Medulla oblongata (tissue), 1 donor: ENCODE results near the gene EFCAB8.
A peak's percentile ranks its signal among the peaks of the same experiment; 100 is the strongest.
"Not testable (repeated sequence)": the region's sequence is repeated elsewhere in the genome, so short reads cannot be mapped to it uniquely, and the experiment has no call there.

Experiments used
- DNase-seq: peaks from one replicate; pipeline ENCODE4 v3.0.0-alpha.2; 2015; ENCODE audit errors: extremely low spot score

EFCAB8 gene

DNA sequence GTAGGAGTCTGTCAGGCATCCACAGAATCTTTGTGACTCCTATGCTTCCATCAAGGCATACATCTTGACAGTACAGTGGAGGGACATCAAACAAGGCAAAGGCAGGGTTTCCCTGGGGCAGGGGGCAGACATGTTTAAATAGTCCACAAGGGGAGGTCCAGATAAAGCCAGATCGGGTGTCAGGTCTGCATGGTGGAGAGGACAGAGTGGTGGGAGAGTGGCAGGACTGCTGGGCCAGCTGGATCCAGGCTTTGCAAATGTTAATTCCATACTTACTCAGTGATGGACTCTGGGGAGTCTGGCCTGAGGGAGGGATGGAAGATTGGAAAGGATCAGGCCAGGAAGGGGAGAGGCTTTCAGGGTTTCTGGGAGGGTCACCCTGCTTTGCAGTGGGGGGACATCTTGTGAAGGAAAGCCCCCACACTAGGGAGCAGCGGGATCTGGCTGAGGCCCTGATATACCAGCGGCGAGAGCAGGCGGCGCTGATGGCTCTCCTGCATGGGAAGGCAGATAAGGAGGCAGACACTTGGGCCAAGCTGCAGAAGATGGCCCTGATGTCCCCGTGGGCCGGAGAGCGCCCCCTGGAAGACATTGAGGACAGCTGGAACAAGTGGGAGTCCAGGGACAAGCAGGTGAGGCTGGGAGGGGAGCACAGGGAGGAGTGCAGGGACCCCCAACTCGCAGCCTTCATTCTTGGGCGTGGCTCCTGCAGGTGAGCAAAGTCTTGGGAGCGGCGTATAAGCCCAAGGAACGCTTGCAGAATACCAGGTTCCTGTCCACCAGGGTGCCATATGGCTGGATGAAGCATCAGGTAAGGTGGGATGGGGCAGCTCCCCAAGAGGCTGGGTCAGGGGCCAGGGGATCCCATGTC is 100.9 kb downstream of the EFCAB8 start:
- no peak for DNase-seq

DNA sequence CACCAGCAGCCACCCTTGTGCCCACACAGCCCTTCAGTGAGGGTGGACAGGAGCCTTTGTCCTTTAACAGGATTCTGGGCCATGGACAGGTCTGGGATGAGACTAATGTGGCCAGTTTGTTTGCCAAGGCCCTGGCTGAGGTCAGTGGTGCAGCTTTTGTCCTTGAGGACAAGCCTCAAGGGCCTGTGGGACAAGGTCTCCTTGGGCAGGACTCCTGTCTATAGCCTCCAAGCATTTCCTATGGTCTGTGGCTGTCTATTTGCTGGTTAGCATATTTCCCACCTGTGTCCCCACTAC is 101.4 kb downstream of the EFCAB8 start:
- no peak for DNase-seq

- no peak for DNase-seq
Observed at GRCh38 chr20:32960849-32961731, 102.4 kb downstream of the EFCAB8 start.

DNA sequence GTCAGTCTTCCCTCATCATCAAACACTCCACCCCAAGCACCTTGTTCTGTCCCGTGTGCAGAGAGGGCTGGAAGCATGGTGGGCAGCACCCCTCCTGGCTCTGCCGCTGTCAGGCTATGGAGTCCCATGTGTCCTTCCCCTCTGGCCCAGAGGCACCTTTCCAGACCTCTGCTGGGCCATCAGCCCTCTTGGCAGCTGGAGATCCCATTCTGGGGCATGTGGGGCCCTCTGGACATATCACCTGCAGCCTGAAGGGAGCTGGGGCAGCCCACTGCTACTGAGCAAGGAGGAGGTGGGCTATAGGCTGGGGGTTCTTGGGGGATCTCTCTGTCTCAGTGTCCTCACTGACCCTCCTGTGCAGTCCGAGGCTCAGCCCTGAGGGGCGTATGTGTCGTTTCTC is 103.3 kb downstream of the EFCAB8 start:
- no peak for DNase-seq

DNA sequence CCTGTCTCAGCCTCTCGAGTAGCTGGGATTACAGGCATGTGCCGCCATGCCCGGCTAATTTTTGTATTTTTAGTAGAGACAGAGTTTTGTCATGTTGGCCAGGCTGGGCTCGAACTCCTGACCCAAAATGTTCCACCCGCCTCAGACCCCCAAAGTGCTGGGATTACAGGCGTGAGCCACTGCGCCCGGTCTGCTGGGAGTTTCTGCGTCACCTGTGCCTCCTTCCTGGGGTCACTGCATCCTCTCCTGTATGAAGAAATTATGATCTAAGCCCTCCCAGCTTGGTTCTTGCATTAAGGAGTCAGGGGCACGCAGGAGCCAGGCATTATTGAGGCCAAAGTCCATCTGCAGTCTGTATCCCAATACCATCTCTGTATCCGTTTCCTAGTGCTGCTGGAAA is 103.9 kb downstream of the EFCAB8 start:
- not testable (repeated sequence) for DNase-seq

- no peak for DNase-seq
Observed at GRCh38 chr20:32963176-32963575, 104.5 kb downstream of the EFCAB8 start.

DNA sequence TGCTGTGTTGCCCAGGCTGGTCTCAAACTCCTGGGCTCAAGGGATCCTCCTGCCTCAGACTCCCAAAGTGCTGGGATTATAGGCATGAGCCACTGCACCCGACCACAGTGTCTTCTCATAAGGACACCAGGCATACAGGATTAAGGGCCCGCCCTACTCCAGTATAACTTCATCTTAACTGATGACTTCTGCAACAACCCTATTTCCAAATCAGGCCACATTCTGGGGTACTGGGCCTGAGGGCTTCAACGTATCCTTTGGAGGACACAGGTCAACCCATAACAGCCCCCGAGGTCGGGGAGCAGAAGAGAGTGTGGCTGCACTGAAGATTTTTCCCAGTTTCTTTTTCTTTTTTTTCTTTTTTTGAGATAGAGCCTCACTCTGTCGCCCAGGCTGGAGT is 105.9 kb downstream of the EFCAB8 start:
- DNase-seq: no peak

GRCh38 chr20:32965115-32965514 is 106.4 kb downstream of the EFCAB8 start:
- DNase-seq: no peak

DNA sequence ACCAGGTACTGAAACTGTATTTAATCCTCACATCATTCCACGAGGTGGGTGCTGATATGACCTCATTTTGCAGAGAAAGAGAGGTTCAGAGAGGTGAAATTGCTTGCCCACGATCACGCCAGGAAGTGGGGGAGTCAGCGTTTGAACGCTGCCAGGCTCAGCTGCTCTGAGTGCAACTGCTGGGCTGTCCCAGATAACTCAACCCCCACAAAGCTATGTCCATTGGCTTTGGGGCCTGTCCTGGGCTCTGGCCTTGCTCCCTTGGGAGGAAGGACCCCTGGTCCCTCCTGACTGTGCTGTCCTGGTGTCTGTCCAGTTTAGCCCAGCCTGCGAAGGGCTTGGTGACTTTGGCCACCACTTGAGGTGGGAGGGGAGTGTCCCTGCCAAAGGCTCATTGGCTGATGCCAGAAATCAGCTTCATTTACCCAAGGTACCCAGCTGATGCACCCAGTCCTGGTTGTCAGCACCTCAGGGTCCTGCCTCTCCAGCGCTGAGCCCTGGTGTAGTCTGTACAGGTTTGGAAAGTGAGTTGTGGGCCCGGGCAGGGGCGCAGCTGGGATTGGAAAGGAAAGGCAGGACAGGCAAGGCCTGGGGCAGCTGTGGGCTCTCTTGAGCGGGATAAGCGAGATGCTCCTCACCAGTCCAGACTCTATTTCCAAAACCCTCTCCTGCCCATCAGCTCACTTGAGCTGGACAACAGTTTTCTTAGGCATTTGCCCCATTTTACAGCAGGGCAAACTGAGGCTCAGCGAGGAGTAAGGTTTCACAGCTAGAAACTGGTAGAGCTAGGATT is 107.1 kb downstream of the EFCAB8 start:
- no peak for DNase-seq

- no peak for DNase-seq
Observed at GRCh38 chr20:32966382-32966781, 107.7 kb downstream of the EFCAB8 start.

DNA sequence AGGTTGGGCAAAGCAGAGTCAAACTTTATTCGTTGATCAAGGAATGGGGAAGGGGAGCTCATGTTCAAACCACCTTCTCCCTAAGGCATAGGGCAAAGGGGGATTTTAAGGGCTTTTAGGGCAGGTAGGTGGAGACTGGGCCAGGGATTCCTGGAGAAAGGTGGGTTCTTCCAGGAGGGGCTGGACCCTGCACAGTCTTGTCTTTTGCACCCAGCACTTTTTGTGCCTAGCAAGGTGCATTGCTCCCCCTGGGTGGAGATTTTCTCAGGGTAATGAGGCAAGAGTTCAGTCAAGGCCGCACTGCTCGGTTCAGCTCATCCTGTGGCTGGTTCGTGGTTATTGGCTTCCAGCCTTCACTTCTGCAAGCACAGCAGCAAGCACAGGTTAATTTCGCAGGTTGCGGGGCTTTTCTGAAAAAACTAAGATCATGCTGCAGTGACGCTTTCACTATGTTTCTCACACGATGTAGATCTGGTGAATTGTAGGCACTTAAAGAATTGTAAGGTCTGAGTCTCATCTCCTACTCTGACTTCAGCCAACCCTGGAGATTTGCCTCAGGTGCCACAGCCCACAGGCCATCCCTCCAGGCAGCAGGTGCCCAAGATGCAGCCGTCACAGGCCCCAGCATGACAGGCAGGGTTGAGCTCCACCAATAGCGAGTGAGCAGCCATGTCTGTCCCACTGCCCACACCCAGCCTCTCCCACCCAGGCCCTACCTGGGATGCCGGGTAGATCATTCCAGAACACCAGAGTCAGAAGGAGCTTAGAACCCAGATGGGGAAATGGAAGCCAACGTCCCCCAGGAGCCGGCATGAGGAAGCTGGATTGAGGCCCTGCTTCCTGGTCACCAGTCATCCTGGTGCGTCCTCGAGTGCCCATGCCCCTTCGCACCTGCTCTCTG is 108.4 kb downstream of the EFCAB8 start:
- no peak for DNase-seq

DNA sequence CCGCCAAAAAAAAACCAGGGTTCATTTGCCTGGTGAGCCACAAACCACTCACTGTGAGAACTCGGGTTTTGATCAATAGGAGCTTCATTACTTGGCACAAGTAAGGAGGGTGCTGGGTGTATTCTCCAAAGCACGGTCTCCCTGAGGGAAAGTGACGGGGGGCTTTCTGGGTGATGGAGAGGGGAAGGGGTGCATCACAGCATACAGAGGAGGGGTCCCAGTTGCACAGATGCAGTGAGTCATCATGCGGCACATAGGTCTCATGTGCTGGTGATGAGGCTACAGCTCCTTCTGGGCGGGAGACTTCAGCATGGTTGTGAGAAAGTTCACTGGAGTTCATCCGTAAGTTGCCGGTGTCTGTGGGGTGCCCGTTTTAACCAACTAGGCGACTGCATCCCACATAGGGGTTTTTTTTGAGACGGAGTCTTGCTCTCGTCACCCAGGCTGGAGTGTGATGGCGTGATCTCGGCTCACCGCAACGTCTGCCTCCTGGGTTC is 109.3 kb downstream of the EFCAB8 start:
- no peak for DNase-seq

DNA sequence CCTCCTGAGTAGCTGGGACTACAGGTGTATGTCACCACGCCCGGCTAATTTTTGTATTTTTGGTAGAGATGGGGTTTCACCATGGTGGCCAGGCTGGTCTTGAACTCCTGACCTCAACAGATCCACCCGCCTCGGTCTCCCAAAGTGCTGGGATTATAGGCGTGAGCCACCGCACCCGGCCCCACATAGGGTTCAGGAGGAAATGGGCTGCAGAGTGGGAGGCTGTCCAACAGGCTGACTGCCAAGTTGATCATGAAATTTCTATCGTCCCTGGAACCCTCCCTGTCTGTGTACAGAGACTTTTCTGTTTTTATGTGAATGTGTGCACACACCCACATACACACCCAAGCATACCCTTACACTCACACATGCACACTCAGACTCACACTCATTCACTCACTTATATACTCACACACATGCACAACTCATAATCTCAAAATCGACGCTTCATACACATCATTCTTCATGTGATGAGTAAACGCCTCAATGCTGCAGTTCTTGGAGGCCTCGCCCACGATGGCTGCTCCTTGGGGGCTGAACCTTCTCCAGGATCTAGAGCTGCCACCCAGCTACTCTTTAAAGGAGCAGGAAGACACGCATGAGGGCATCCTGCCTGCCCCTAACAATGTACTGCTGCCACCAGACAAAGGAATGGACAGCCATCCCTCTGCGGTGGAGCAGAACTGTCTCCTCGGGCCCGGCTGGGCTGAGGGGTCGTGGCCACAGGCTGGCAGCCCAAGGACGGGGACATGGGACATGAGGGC is 109.9 kb downstream of the EFCAB8 start:
- no peak for DNase-seq

- DNase-seq: no peak
Observed at GRCh38 chr20:32969356-32970114, 110.8 kb downstream of the EFCAB8 start.

- no peak for DNase-seq
Observed at GRCh38 chr20:32970115-32970972, 111.6 kb downstream of the EFCAB8 start.

DNA sequence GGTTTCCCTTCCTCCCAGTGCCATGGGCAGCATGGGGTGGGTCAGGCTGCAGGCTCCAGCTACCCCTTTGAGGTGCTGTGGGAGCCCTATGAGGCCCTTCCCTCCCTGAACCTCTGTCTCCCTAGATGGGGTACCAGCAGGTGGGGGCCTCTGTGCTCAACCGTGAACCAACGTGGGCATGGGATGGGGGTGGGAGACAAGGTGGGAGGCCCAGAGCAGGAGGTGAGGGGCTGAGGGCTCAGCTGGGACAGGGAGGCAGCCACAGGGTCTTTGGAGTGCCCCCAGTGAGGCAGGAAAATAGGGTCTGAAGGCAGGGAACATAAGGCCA is 112.2 kb downstream of the EFCAB8 start:
- DNase-seq: no peak

GRCh38 chr20:32971703-32972161 is 113.0 kb downstream of the EFCAB8 start:
- peak; percentile 62 for DNase-seq
